Stimulated activated CD4-positive, alpha-beta T cell treated with anti-CD3 and anti-CD28 coated beads, Interleukin-1b, Interleukin-23, amount 100 ng/mL, for 48 hours (primary cell): ENCODE results near the gene DCLK1.
"Not testable (repeated sequence)": the region's sequence is repeated elsewhere in the genome, so short reads cannot be mapped to it uniquely, and the experiment has no call there.

ENCODE experiments used
- DNase-seq: peaks from one replicate; pipeline ENCODE4 v3.0.0-alpha.2; 2020

DCLK1 gene

GRCh38 chr13:35983206-35983605 is 148.0 kb downstream of the DCLK1 start:
- no peak for DNase-seq

GRCh38 chr13:35979361-35979951 is 151.7 kb downstream of the DCLK1 start:
- DNase-seq = no peak

GRCh38 chr13:35978607-35979316 is 152.4 kb downstream of the DCLK1 start:
- no peak for DNase-seq

- no peak for DNase-seq
These were observed 154.1 kb downstream of the DCLK1 start for GRCh38 chr13:35977060-35977459.

DNA sequence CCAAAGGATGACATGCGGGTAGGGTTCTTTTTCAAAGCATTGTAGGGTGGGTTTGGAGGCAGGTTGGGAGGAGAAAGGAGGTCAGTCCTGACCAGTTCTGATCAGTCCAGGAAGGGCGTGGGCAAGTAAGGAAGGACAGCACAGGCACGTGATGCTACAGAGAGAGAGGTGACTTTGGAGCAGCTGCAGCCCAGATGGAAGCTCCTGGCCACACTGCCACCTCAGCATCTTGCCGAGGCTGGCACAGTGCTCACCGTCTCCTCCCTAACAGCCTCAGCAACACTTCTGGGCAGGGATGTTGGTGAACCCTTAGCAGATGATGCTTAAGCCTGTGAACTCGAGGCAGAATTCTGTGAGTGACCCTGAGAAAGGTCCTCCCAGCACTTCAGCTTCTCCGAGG is 155.1 kb downstream of the DCLK1 start:
- no peak for DNase-seq

DNA sequence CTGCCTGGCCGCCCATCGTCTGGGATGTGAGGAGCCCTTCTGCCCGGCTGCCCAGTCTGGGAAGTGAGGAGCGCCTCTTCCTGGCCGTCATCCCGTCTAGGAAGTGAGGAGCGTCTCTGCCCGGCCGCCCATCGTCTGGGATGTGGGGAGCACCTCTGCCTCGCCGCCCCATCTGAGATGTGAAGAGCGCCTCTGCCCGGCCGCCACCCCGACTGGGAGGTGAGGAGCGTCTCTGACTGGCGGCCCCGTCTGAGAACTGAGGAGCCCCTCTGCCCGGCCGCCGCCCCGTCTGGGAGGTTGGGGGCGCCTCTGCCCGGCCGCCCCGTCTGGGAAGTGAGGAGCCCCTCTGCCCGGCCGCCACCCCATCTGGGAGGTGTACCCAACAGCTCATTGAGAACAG is 164.2 kb downstream of the DCLK1 start:
- not testable (repeated sequence) for DNase-seq

DNA sequence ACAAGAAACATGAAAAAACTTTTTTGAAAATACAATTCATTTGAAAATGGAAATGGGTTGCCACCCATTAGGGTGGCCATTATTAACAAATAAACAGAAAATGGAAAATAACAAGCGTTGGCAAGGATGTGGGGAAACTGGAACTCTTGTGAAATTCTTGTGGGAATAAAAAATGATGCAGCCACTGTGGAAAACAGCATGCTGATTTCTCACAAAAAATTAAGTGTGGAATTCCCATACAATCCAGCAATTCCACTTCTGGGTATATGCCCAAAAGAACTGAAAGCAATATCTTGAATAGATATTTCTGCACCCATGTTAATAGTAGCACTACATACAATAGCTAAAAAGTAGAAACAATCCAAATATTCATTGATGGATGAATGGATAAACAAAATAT is 165.2 kb downstream of the DCLK1 start:
- DNase-seq = no peak

- no peak for DNase-seq
These were observed 165.8 kb downstream of the DCLK1 start for GRCh38 chr13:35965226-35965927.

- DNase-seq = no peak
These were observed 166.4 kb downstream of the DCLK1 start for GRCh38 chr13:35964863-35965180.

DNA sequence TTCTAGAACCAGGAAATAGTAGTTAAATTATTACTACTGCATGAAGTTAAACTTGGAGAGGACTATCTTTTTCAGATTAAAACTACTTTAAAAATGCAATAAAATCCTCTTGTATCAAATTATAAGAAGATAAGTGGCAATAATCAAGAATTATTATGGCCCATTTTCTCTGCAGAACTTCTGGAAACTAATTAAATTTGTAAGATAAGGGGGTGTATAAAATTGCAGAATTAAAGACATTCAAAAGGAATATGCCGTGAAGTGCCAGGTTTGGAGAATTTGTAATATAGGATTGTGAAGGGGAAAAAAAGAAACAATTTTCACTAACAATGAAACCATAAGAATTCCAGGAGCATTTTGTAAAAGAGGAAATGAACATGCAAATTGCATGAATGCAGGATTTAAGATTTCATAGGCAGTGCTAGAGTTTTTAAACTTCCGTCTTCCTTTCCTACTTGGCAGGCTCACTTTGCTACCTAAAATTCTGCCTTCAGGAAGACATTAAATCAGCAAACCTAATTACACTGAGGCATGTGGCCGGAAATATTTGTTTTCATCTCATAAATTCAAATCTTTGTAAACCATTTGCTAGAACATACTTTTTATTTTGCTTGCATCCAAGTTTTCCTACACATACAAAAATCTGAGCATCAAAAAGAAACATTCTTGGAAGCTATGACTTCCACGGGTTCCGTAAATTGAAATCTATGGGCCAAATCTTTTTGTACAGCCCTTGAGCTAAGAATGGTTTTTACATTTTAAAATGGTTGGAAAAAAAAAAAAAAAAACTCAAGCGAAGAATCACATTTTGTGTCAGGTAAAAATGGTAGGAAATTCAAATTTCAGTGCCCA is 166.9 kb downstream of the DCLK1 start:
- no peak for DNase-seq

- no peak for DNase-seq
These were observed 169.5 kb downstream of the DCLK1 start for GRCh38 chr13:35961461-35962220.

- no peak for DNase-seq
These were observed 170.2 kb downstream of the DCLK1 start for GRCh38 chr13:35961002-35961401.

DNA sequence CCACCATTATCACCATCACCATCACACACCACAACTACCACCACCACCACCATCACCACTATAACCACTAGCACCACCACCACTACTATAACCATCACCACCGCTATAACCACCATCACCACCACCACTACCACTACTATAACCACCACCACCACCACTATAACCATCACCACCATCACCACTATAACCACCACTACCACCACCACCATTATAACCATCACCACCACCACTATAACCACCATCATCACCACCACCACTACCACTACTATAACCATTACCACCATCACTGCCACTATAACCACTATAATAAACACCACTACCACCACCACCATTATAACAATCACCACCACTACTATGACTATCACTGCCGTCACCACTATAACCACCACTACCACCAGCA is 173.2 kb downstream of the DCLK1 start:
- DNase-seq = no peak

DNA sequence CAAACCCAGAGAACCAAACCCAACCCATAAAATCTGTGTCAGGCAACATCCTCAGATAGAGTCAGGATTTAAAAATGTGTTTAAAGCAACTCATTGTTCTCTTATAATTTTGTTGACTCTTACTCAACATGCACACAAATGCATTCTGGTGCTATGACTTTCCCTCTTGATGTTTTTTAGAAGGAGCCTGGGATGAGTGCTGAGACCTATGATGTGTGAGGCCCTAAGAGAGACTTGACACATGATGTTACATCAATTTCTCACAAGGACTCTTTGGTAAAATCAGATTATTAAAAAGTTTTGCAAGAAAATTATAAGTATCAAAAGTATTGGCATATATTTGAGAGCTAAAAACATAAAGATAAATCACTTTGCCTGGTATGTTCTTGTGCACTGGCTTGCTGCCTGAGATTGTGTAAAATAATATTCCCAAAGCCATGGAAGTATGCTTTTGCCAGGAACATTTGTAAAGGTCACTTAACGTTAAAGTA is 173.9 kb downstream of the DCLK1 start:
- DNase-seq = no peak

DNA sequence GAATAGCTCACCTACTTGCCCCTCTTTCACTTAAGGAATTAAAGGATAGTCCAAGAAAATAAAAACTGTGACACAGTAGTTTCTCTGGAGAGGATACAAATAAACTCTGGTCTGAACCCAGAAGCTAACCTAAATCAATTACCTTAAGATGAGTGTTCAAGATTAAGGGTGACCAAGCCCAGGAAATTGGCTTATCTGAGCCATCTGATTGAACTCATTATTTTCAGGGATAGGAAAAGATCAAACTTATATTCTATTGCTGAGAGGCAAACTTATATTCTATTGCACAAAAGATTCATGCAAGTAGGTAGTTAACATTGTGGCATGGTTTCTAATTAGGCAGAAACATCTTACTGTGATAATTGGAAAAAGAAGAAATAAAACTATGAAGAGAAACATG is 175.1 kb downstream of the DCLK1 start:
- DNase-seq = no peak

- no peak for DNase-seq
These were observed 177.0 kb downstream of the DCLK1 start for GRCh38 chr13:35954207-35954560.

GRCh38 chr13:35953537-35954206 is 177.5 kb downstream of the DCLK1 start:
- no peak for DNase-seq

- DNase-seq = no peak
These were observed 183.9 kb downstream of the DCLK1 start for GRCh38 chr13:35947315-35947714.

GRCh38 chr13:35945368-35945767 is 185.8 kb downstream of the DCLK1 start:
- no peak for DNase-seq

DNA sequence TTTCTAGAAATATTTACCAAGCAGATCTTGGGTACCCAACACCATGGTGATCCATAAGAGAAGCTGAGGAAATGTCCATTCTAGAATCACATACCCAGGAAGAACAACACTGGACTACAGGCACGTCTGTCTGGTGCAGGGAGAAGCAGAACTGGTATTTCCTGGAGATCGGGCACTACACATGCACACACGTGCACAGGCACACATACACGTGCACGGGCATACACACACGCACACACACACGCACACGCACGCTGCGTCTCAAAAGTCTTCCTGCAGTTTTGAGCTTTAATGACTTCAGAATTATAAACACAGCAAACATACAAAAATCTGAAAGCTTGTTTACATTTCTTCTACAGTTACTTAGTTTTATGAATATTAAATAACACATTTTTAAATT is 189.8 kb downstream of the DCLK1 start:
- DNase-seq = no peak

GRCh38 chr13:35940734-35941133 is 190.4 kb downstream of the DCLK1 start:
- no peak for DNase-seq
